ENCODE data around the gene B3GAT1.
"Not testable (repeated sequence)": the region's sequence is repeated elsewhere in the genome, so short reads cannot be mapped to it uniquely, and the experiment has no call there.

Gene B3GAT1

GRCh38 chr11:134412203-134413042 lies at the start of gene B3GAT1:
Gene B3GAT1 (minus strand): TSS chr11:134412242. CDS start chr11:134387659, 24,583 bp downstream.
- TF ChIP-seq CTCF (IDR thresholded peaks at IDR 0.05), result no peak
- H3K36me3 ChIP-seq, result no peaks in the 10 kb centered on the region
- intact Hi-C loops (cut with DNase I; ENCODE audit: low total_unique reads), result no loop called here
- H3K4me3 ChIP-seq, result peak within 1 kb of the TSS; percentile 27 to 50
- no peaks in the 10 kb centered on the region for H3K9me3 ChIP-seq
- peaks cover 0 to 87% of the 10 kb centered on the region in 2 donors for H3K27me3 ChIP-seq
- H3K4me1 ChIP-seq, result peaks cover 0 to 25% (median 16%) of the 10 kb centered on the region in 4 donors
- DNase-seq, result no peak
- H3K27ac ChIP-seq, result no peak within 1 kb of the TSS

GRCh38 chr11:134461621-134462020 lies 49.6 kb upstream of the B3GAT1 start:
- intact Hi-C loops (cut with DNase I; ENCODE audit: low total_unique reads), result no loop called here
- H3K36me3 ChIP-seq, result no peaks in the 10 kb centered on the region

GRCh38 chr11:134460881-134461280 lies 48.8 kb upstream of the B3GAT1 start:
- H3K9me3 ChIP-seq, result peaks cover 0 to 21% (median 20%) of the 10 kb centered on the region in 3 donors
- H3K36me3 ChIP-seq, result no peaks in the 10 kb centered on the region
- H3K4me3 ChIP-seq, result no peak overlapping the region
- no peak for TF ChIP-seq CTCF (IDR thresholded peaks at IDR 0.05)
- H3K27ac ChIP-seq, result no peak overlapping the region
- H3K27me3 ChIP-seq, result peaks cover 0 to 20% of the 10 kb centered on the region in 2 donors
- DNase-seq, result no peak
- no peaks in the 10 kb centered on the region for H3K4me1 ChIP-seq
- intact Hi-C loops (cut with DNase I; ENCODE audit: low total_unique reads), result no loop called here

More at GRCh38 chr11:134461621-134462020, 49.6 kb upstream of the B3GAT1 start:
- H3K4me1 ChIP-seq, result no peaks in the 10 kb centered on the region
- DNase-seq, result no peak
- no peak overlapping the region for H3K27ac ChIP-seq
- no peak for TF ChIP-seq CTCF (IDR thresholded peaks at IDR 0.05)
- peaks cover 0 to 27% of the 10 kb centered on the region in 2 donors for H3K27me3 ChIP-seq
- no peak overlapping the region for H3K4me3 ChIP-seq
- H3K9me3 ChIP-seq, result peaks cover 0 to 17% (median 14%) of the 10 kb centered on the region in 3 donors

- no peak overlapping the region for H3K4me3 ChIP-seq
- no peak overlapping the region for H3K27ac ChIP-seq
- peaks cover 0 to 12% of the 10 kb centered on the region in 2 donors for H3K27me3 ChIP-seq
- DNase-seq, result no peak
- no peaks in the 10 kb centered on the region for H3K36me3 ChIP-seq
- no peaks in the 10 kb centered on the region for H3K4me1 ChIP-seq
- peaks cover 0 to 21% (median 20%) of the 10 kb centered on the region in 3 donors for H3K9me3 ChIP-seq
- TF ChIP-seq CTCF (IDR thresholded peaks at IDR 0.05), result no peak
- intact Hi-C loops (cut with DNase I; ENCODE audit: low total_unique reads), result no loop called here
Measured at GRCh38 chr11:134460062-134460561, 48.1 kb upstream of the B3GAT1 start.

- Histone ChIP-seq H3K36me3 (no peaks in the 10 kb centered on the region), H3K9me3 (peaks cover 0 to 21% (median 20%) of the 10 kb centered on the region in 3 donors), H3K4me1 (no peaks in the 10 kb centered on the region), H3K27me3 (peaks cover 0 to 9% of the 10 kb centered on the region in 2 donors), H3K4me3 (no peak overlapping the region), H3K27ac (no peak overlapping the region)
- DNase-seq, result no peak
- TF ChIP-seq CTCF (IDR thresholded peaks at IDR 0.05), result no peak
- intact Hi-C loops (cut with DNase I; ENCODE audit: low total_unique reads), result no loop called here
Measured at GRCh38 chr11:134459246-134460061, 47.4 kb upstream of the B3GAT1 start.

GRCh38 chr11:134457411-134458007 lies 45.5 kb upstream of the B3GAT1 start:
- H3K36me3 ChIP-seq; H3K4me3 ChIP-seq; H3K27me3 ChIP-seq; H3K4me1 ChIP-seq; H3K27ac ChIP-seq; intact Hi-C loops (cut with DNase I; ENCODE audit: low total_unique reads); DNase-seq: not testable (repeated sequence)
- H3K9me3 ChIP-seq, result peaks cover 0 to 21% (median 20%) of the 10 kb centered on the region in 3 donors

All from tibial artery (tissue), 4 donors.